Transverse colon (tissue), 4 donors: ENCODE data around the gene P2RY10. TPM values are rescaled to one million over a fixed set of nuclear protein-coding genes. Genes with fewer than 3 reads are reported as not detected.

Source experiments
- DNase-seq: peaks from one replicate; pipeline ENCODE4 v3.0.0-alpha.2; 2019
- H3K27ac ChIP-seq, 4 donors: fragments of 200-600 bp; sonication (generic); 2 replicates each; pipeline ENCODE4 v1.5.1; 2016 to 2018; ENCODE audit warnings: inconsistent platforms in 4 of 4
- H3K27me3 ChIP-seq: fragments of 200-600 bp; sonication (generic); 2 replicates; pipeline ENCODE4 v1.5.1; 2017; ENCODE audit warnings: inconsistent platforms
- H3K36me3 ChIP-seq, 4 donors: fragments of 200-600 bp; sonication (generic); 2 replicates each; pipeline ENCODE4 v1.5.1; 2017 to 2019; ENCODE audit warnings: inconsistent platforms in 4 of 4
- H3K4me1 ChIP-seq, 4 donors: fragments of 200-600 bp; sonication (generic); 2 replicates each; pipeline ENCODE4 v1.5.1; 2017 to 2020; ENCODE audit warnings: inconsistent platforms in 4 of 4
- H3K4me3 ChIP-seq, 4 donors: fragments of 200-600 bp; sonication (generic); 1 replicate in 1 of 4; 2 replicates in 3 of 4; pipeline versions ENCODE4 v1.5.1 to v1.6.1; 2017 to 2019; ENCODE audit warnings: inconsistent platforms in 4 of 4
- H3K9me3 ChIP-seq, 2 donors: fragments of 200-600 bp; sonication (generic); 2 replicates each; pipeline ENCODE4 v1.5.1; 2017 to 2019; ENCODE audit warnings: inconsistent platforms in 2 of 2
- CTCF ChIP-seq, 5 experiments: fragments of 200-600 bp in 3 of 5; fragments of 450-650 bp in 2 of 5; sonication (generic) in 3 of 5; IDR thresholded peaks; 1 replicate in 2 of 5; 2 replicates in 3 of 5; pipeline ENCODE4 v1.5.1; 2016 to 2017; ENCODE audit warnings: antibody characterized with exemption in 5 of 5, inconsistent platforms in 3 of 5, mild to moderate bottlenecking in 2 of 5, moderate library complexity in 1 of 5
- EP300 ChIP-seq: sonication (generic); formaldehyde crosslinking; IDR thresholded peaks from one replicate; pipeline ENCODE4 v1.6.1; 2017; ENCODE audit warnings: antibody characterized with exemption, low read depth
- POLR2A ChIP-seq: fragments of 450-650 bp; IDR thresholded peaks from one replicate; pipeline ENCODE4 v1.6.1; 2016; ENCODE audit warnings: antibody characterized with exemption, mild to moderate bottlenecking, moderate library complexity
- POLR2AphosphoS5 ChIP-seq, 3 donors: sonication (generic); formaldehyde crosslinking; IDR thresholded peaks; one replicate each; pipeline ENCODE4 v1.6.1; 2016; ENCODE audit warnings: antibody characterized with exemption in 3 of 3
- WGBS, 2 donors: methylation state at CpG; one replicate each; pipeline ENCODE4 v1.1.5; 2018; ENCODE audit warnings: low coverage in 1 of 2; 5-methylcytosine and 5-hydroxymethylcytosine counted together
- in situ Hi-C, 4 donors: fragments of 200-750 bp; cut with MboI; loops; one replicate each; pipeline versions ENCODE4 v1.15.0 to v1.15.1; 2017; ENCODE audit warnings: low sequenced_read_pairs in 3 of 4, low pct_ligation_motif_present in 1 of 4, low pct_unique_long_range_greater_than_20kb in 1 of 4
- intact Hi-C: fragments of 100-400 bp; cut with DNase I; formaldehyde crosslinking; loops from one replicate; pipeline ENCODE4 v1.15.1; 2023; ENCODE audit warnings: low total_unique reads
- total RNA-seq, 4 donors: library from RNA; depleted of rRNA; stranded (reverse); fragments of >200 nt; gene quantifications; one replicate each; pipeline ENCODE4 v1.1.0, GENCODE V29; 2016

The P2RY10 gene
- total RNA-seq, 4 donors from 2014 or later = 1.1 to 11.3 (median 2.0) TPM; not detected in 1

GRCh38 chrX:78934866-78935265 is 10.3 kb upstream of the P2RY10 start:
- Histone ChIP-seq H3K36me3 (no peaks in the 10 kb centered on the region), H3K9me3 (no peaks in the 10 kb centered on the region), H3K27ac (no peak overlapping the region), H3K4me1 (no peaks in the 10 kb centered on the region), H3K4me3 (no peak overlapping the region), H3K27me3 (no peaks in the 10 kb centered on the region)
- in situ Hi-C loops = no loop called here
- TF ChIP-seq POLR2AphosphoS5 (IDR thresholded peaks at IDR 0.05) = no peak
- TF ChIP-seq EP300 = no peak
- TF ChIP-seq POLR2A = no peak
- TF ChIP-seq CTCF (IDR thresholded peaks at IDR 0.05) = no peak
- WGBS, 2 donors = 84% methylated on average over 7 of the region's 7 CpGs; no CpG with 5 or more reads in 1 of the 2 donors
- DNase-seq = no peak
- intact Hi-C loops = no loop called here

DNA sequence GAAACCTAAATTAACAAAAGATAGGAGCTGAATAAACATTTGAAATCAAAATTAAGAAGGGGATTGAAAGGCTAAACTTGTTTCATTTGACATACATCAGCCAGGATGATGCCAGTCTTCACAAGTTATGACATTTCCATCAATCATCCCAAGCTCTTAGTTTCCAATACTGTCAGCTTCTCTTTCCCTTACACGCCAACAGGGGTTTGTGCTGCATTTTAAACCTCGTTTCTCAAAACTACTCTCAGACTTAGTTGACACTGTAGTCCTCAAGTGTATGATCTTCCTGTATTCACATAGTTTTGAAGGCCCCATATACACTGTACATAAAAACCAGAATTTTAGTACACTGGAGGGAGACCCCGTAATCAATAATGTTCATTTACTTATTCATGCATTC is 840 bp upstream of the P2RY10 start:
- in situ Hi-C loops = no loop called here
- no peaks in the 10 kb centered on the region for H3K36me3 ChIP-seq
- no peaks in the 10 kb centered on the region for H3K27me3 ChIP-seq
- WGBS, 2 donors = 58 to 87% methylated on average over 3 of the region's 3 CpGs
- no peaks in the 10 kb centered on the region for H3K4me1 ChIP-seq
- H3K9me3 ChIP-seq = no peaks in the 10 kb centered on the region
- H3K4me3 ChIP-seq = no peak overlapping the region
- TF ChIP-seq CTCF (IDR thresholded peaks at IDR 0.05) = no peak
- peak overlapping the region in 1 of 4 donors; percentile 12 for H3K27ac ChIP-seq
- no peak for DNase-seq
- intact Hi-C loops = no loop called here

- in situ Hi-C loops = no loop called here
- peak overlapping the region in 1 of 4 donors; percentile 16 for H3K4me3 ChIP-seq
Observed at GRCh38 chrX:78946178-78946931, 1.2 kb downstream of the P2RY10 start.

More at GRCh38 chrX:78946178-78946931, 1.2 kb downstream of the P2RY10 start:
- DNase-seq = no peak
- Histone ChIP-seq H3K9me3 (no peaks in the 10 kb centered on the region), H3K36me3 (no peaks in the 10 kb centered on the region), H3K27ac (peak overlapping the region in 2 of 4 donors; percentile 40 to 43), H3K4me1 (no peaks in the 10 kb centered on the region), H3K27me3 (no peaks in the 10 kb centered on the region)
- WGBS, 2 donors = 68% methylated on average over 1 of the region's 1 CpG; no CpG with 5 or more reads in 1 of the 2 donors
- intact Hi-C loops = no loop called here
- TF ChIP-seq EP300 (no peak), POLR2AphosphoS5 (IDR thresholded peaks at IDR 0.05) (no peak), CTCF (IDR thresholded peaks at IDR 0.05) (no peak), POLR2A (no peak)
